AG04449 (cell line): ENCODE data around the gene MEIOSIN.

Experiments
- CTCF ChIA-PET: fragments of 350-600 bp; formaldehyde crosslinking; extraction: SDS; loops from one replicate; lab custom pipeline; 2021; ENCODE audit warnings: antibody characterized with exemption; lab: Yijun Ruan, JAX
- POLR2A ChIA-PET: fragments of 400-600, 350-600 bp; formaldehyde crosslinking; extraction: SDS; loops from one replicate; lab custom pipeline; 2020; ENCODE audit warnings: antibody characterized with exemption, inconsistent platforms; lab: Yijun Ruan, JAX
- DNase-seq: peaks from one replicate; pipeline ENCODE4 v3.0.0-alpha.2; 2010; ENCODE audit warnings: low read depth, low spot score
- H3K4me3 ChIP-seq: 2 replicates; pipeline ENCODE4 v1.5.1; 2011; ENCODE audit warnings: low read depth, mild to moderate bottlenecking, control low read depth, low read length
- TF ChIP-seq, protein P1 (sequence below): IDR thresholded peaks from one replicate; pipeline ENCODE4 v1.5.1; 2011; ENCODE audit warnings: mild to moderate bottlenecking, moderate library complexity, low read length, control low read depth, inconsistent platforms; ENCODE audit not compliant: insufficient read depth; ENCODE audit errors: missing control alignments

The MEIOSIN gene

DNA sequence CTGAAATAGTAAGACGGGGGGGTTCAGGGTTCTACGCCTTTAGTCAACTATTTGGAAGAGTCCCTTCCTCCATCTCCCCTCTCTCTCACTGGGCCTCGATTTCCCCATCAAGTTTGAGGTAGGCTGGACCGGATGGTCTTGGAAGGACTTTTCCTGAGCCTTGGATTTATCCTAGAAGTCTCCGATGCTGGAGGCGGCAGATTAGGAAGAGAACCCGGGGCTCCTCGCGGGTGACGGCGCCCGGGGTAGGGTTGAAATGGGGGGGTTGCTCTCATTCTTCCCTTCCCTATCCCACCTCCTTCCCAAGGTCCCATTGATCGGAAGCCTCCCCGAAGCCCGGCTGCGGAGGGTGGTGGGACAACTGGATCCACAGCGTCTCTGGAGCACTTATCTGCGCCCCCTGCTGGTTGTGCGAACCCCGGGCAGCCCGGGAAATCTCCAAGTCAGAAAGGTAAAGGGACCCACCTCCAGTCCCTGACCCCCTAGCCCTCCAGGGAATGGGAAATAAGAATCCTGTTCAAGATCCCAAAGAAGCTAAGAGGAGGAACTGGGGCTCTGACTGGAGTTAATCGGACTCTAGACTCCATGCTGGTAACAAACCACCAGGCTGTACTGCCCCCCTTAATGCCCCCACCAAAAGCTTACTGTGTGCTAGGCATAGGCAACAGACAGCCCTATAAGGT is 40.0 kb upstream of the MEIOSIN start:
- TF ChIP-seq, protein P1, sequence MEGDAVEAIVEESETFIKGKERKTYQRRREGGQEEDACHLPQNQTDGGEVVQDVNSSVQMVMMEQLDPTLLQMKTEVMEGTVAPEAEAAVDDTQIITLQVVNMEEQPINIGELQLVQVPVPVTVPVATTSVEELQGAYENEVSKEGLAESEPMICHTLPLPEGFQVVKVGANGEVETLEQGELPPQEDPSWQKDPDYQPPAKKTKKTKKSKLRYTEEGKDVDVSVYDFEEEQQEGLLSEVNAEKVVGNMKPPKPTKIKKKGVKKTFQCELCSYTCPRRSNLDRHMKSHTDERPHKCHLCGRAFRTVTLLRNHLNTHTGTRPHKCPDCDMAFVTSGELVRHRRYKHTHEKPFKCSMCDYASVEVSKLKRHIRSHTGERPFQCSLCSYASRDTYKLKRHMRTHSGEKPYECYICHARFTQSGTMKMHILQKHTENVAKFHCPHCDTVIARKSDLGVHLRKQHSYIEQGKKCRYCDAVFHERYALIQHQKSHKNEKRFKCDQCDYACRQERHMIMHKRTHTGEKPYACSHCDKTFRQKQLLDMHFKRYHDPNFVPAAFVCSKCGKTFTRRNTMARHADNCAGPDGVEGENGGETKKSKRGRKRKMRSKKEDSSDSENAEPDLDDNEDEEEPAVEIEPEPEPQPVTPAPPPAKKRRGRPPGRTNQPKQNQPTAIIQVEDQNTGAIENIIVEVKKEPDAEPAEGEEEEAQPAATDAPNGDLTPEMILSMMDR, result peak; percentile 90
- no peak for DNase-seq
- CTCF ChIA-PET, result interaction anchor here (0.6 to 14.1 kb wide), 44 partner anchors 9 to 291 kb away, joined by 3 to 198 read pairs (median 4); partner anchors contain the start of genes DMPK, FBXO46, GIPR and SIX5
- peak overlapping the region; percentile 95 for H3K4me3 ChIP-seq
- POLR2A ChIA-PET, result interaction anchor here (1.1 to 2.7 kb wide), 4 partner anchors 11 to 76 kb away, joined by 4 to 15 read pairs (median 6); partner anchors contain the start of gene SIX5

DNA sequence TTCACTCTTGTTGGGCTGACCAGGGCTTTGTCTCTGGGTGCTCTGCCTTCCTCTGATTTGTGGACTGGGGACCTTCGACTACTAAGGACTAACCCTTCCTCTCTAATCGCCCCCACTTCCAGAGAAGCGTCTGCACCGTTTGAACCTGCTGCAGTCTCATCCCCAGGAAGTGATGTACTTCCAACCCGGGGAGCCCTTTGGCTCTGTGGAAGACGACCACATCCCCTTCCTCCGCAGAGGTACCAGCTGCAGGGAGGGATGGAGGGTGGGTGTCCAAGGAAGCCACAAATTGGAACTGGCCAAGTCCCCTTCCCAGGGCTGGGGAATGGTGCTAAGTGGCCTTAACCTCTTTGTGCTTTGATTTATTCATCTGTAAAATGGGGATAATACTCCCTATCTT is 31.6 kb upstream of the MEIOSIN start:
- no peak for DNase-seq
- POLR2A ChIA-PET, result no interaction called here
- TF ChIP-seq, protein P1, result no peak
- no peak overlapping the region for H3K4me3 ChIP-seq
- CTCF ChIA-PET, result interaction anchor here (4.3 to 14.1 kb wide), 2 partner anchors 8 to 10 kb away, joined by 55 to 198 read pairs; partner anchors contain the start of genes QPCTL and SNRPD2

DNA sequence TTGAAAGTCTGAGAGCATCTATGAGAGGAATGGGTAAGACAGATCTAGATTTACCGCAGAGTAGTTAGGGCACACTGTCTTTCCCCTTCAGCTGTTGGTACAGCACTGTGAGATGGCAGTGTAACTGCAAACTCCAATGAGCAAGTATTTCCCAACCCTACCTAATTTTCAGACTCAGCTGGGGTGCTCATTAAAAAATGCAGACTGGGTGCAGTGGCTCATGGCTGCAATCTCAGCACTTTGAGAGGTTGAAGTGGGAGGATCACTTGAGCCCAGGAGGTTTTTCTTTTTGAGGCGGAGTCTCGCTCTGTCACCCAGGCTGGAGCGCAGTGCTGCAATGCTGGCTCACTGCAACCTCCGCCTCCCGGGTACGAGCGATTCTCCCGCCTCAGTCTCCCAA is 28.1 kb upstream of the MEIOSIN start:
- no peak for DNase-seq
- ChIA-PET POLR2A (interaction anchor here (0.8 kb wide), 1 partner anchor 11 kb away, joined by 3 read pairs; no protein-coding TSS in a partner anchor), CTCF (interaction anchor here (1.4 to 13.6 kb wide), 2 partner anchors 9 to 24 kb away, joined by 3 to 198 read pairs; partner anchors contain the start of genes QPCTL and SNRPD2)
- H3K4me3 ChIP-seq, result no peak overlapping the region
- TF ChIP-seq, protein P1, result no peak

DNA sequence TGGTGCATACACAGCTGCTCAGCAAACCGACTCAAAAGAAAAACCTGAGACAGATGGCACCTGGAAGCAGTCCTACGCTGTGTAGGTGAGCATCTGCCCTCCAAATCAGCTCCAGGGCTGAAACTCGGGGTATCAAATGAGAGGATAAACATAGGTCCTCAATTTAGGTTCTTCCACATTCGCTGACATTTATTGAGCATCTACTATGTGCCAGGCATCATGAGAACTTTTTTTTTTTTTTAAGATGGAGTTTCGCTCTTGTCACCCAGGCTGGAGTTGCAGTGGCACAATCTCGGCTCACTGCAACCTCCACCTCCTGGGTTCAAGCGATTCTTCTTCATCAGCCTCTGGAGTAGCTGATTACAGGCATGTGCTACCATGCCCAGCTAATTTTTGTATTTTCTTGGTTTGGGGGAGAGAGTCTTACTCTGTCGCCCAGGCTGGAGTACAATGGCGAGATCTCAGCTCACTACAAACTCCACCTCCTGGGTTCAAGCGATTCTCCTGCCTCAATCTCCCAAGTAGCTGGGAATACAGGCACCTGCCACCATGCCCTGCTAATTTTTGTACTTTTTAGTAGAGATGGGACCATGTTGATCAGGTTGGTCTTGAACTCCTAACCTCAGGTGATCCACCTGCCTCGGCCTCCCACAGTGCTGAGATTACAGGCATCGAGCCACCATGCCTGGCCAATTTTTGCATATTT is 27.4 kb upstream of the MEIOSIN start:
- CTCF ChIA-PET, result interaction anchor here (1.1 to 13.6 kb wide), 3 partner anchors 10 to 25 kb away, joined by 3 to 198 read pairs (median 4); partner anchors contain the start of genes QPCTL and SNRPD2
- H3K4me3 ChIP-seq, result no peak overlapping the region
- TF ChIP-seq, protein P1, result no peak
- POLR2A ChIA-PET, result interaction anchor here (0.8 kb wide), 1 partner anchor 10 kb away, joined by 3 read pairs; no protein-coding TSS in a partner anchor
- DNase-seq, result no peak

DNA sequence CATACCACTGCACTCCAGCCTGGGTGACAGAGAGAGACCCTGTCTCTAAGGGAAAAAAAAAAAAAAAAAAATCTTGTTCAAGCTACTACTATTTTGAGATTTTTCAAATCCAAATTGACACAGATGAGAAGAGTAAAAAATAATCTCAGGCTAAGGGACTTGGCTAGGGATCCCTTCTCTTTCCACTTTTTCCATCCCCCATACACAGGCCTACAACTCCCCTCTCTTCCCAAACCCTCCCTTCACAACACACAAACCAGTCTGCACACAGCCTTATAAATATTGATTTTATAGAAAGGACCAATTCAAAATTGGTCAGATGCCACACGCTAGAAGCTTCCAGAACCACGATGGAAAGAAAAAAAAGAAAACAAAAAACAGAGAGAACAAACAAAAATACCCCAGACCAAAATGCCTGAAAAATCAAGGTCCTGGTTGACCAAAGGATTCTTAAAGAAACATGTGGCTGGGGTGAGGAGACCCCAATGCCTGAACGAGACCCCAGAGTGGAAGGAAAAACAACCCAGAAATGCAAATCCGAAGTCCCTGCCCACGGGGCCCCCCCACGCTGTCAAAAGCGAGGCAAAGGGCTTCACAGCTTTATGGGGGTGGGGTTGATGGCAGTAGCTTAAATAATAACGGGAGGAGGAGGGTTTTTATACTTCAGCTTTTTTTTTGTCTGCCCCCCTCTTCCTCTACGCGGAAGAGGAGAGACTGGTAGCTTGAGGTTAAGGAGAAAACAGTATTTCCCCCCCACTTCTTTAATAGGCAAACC is 22.7 kb upstream of the MEIOSIN start:
- no peak for DNase-seq
- TF ChIP-seq, protein P1, result no peak
- no peak overlapping the region for H3K4me3 ChIP-seq
- POLR2A ChIA-PET, result no interaction called here
- CTCF ChIA-PET, result interaction anchor here (1.3 to 13.6 kb wide), 2 partner anchors 15 to 26 kb away, joined by 3 to 198 read pairs; partner anchors contain the start of genes QPCTL and SNRPD2
